ENCODE data around the gene MRPL14. TPM values are rescaled to one million over a fixed set of nuclear protein-coding genes. Genes with fewer than 3 reads are reported as not detected.

The MRPL14 gene
- total RNA-seq, 1 experiment from 2014 or later = 58.8 TPM

DNA sequence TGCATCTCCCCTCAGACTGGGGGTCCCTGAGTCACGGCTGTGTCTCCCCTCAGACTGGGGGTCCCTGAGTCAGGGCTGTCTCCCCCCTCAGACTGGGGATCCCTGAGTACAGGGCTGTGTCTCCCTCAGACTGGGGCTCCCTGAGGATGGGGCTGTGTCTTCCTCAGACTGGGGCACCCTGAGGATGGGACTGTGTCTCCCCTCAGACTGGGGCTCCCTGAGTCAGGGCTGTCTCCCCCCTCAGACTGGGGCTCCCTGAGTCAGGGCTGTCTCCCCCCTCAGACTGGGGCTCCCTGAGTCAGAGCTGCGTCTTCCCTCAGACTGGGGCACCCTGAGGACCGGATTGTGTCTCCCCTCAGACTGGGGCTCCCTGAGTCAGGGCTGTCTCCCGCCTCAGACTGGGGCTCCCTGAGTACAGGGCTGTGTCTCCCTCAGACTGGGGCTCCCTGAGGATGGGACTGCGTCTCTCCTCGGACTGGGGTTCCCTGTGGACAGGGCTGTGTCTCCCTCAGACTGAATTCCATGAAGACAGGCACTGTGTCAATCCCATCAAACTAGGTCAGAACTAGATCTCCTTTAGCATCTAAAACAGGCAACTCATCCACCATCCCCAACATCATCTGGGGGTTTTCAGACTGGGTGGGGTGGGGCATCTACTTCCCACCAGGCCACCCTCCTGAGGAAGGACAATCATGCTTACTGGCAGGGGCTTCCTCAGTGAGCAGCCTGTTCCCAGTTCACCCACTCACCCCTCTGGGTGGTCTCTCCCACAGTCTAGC, 60.7 kb downstream of the MRPL14 start:
- Histone ChIP-seq H3K27ac (no peak overlapping the region), H3K27me3 (no peaks in the 10 kb centered on the region), H3K36me3 (no peaks in the 10 kb centered on the region), H3K4me1 (peaks cover 5% of the 10 kb centered on the region), H3K9me3 (replicated peaks) (no peaks in the 10 kb centered on the region), H3K4me3 (no peak overlapping the region)
- no peak for DNase-seq

DNA sequence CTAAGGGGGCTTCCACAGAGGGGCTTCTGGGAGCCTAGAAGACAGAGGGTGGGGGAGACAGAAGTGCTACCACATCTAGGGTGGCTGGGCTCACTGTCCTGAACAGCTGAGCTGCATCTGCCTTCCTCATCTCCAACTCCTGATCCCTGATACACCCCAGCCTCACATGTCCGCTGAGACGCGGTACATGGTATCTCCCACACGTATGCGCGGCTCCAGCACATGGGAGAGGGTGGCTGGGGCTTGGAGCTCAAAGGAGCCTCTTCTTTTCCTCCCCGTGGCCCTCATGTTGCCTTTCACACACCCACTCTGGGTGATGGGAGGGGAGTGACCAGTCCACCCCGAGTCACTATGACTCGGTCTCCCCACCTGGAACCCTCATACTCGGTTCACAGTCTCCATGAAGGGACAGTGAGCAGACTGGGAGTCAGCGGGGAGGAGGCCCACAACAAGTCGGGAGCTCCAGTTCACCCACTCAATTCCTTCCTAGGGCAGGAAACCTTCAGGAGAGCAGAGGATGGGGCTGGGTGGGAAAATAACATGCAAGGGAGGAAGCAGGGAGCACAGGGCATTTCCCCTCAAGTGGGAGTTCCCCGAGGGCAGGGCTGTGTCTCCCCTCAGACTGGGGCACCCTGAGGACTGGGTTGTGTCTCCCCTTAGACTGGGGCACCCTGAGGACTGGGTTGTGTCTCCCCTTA, 61.7 kb downstream of the MRPL14 start:
- H3K27me3 ChIP-seq = no peaks in the 10 kb centered on the region
- H3K9me3 ChIP-seq (replicated peaks) = no peaks in the 10 kb centered on the region
- H3K27ac ChIP-seq = no peak overlapping the region
- no peak overlapping the region for H3K4me3 ChIP-seq
- no peak for DNase-seq
- H3K36me3 ChIP-seq = no peaks in the 10 kb centered on the region
- H3K4me1 ChIP-seq = peaks cover 5% of the 10 kb centered on the region

GRCh38 chr6:44064948-44065272, 62.3 kb downstream of the MRPL14 start:
- Histone ChIP-seq H3K4me3 (no peak overlapping the region), H3K9me3 (replicated peaks) (no peaks in the 10 kb centered on the region), H3K27ac (peak overlapping the region; percentile 25; the same call in 1 of the 2 replicates), H3K27me3 (no peaks in the 10 kb centered on the region), H3K4me1 (peaks cover 5% of the 10 kb centered on the region), H3K36me3 (no peaks in the 10 kb centered on the region)
- no peak for DNase-seq

GRCh38 chr6:44064089-44064947, 62.9 kb downstream of the MRPL14 start:
- peak overlapping the region; percentile 25 for H3K27ac ChIP-seq
- H3K4me1 ChIP-seq = peaks cover 5% of the 10 kb centered on the region
- H3K27me3 ChIP-seq = no peaks in the 10 kb centered on the region

GRCh38 chr6:44063561-44064059, 63.6 kb downstream of the MRPL14 start:
- H3K27me3 ChIP-seq = no peaks in the 10 kb centered on the region

More at GRCh38 chr6:44064089-44064947, 62.9 kb downstream of the MRPL14 start:
- H3K9me3 ChIP-seq (replicated peaks) = no peaks in the 10 kb centered on the region
- H3K4me3 ChIP-seq = no peak overlapping the region
- peak; percentile 59 to 70 for DNase-seq
- H3K36me3 ChIP-seq = no peaks in the 10 kb centered on the region

More at GRCh38 chr6:44063561-44064059, 63.6 kb downstream of the MRPL14 start:
- H3K4me1 ChIP-seq = peaks cover 5% of the 10 kb centered on the region
- H3K27ac ChIP-seq = no peak overlapping the region; the same call in 1 of the 2 replicates
- no peaks in the 10 kb centered on the region for H3K36me3 ChIP-seq
- H3K9me3 ChIP-seq (replicated peaks) = no peaks in the 10 kb centered on the region
- DNase-seq = no peak
- H3K4me3 ChIP-seq = no peak overlapping the region

Other genes with a start within 250 kb of the MRPL14 start
- 11.5 TPM in 2 replicates for gene TMEM63B, start 102 bp upstream of the MRPL14 start, total RNA-seq (2014; rRNA removed; shearing (Covaris generic))
- 0.20 and 0.97 TPM in 2 replicates for gene CAPN11, start 31.4 kb upstream of the MRPL14 start, total RNA-seq (2014; rRNA removed; shearing (Covaris generic))
- 106 and 116 TPM in 2 replicates for gene MYMX, start 89.5 kb upstream of the MRPL14 start, total RNA-seq (2014; rRNA removed; shearing (Covaris generic))
- 102 and 109 TPM in 2 replicates for gene SLC29A1, start 96.1 kb upstream of the MRPL14 start, total RNA-seq (2014; rRNA removed; shearing (Covaris generic))
- 1,351 and 1,358 TPM in 2 replicates for gene HSP90AB1, start 119.6 kb upstream of the MRPL14 start, total RNA-seq (2014; rRNA removed; shearing (Covaris generic))
- 27.8 and 28.5 TPM in 2 replicates for gene SLC35B2, start 130.1 kb upstream of the MRPL14 start, total RNA-seq (2014; rRNA removed; shearing (Covaris generic))
- 7.8 and 9.6 TPM in 2 replicates for gene NFKBIE, start 138.1 kb upstream of the MRPL14 start, total RNA-seq (2014; rRNA removed; shearing (Covaris generic))
- gene TMEM151B, start 143.0 kb upstream of the MRPL14 start, total RNA-seq (2014; rRNA removed; shearing (Covaris generic)) = 1.2 and 1.5 TPM in 2 replicates
- 16.3 and 19.3 TPM in 2 replicates for gene AARS2, start 185.9 kb upstream of the MRPL14 start, total RNA-seq (2014; rRNA removed; shearing (Covaris generic))
- gene SPATS1, start 215.2 kb upstream of the MRPL14 start, total RNA-seq (2014; rRNA removed; shearing (Covaris generic)) = not detected in 2 replicates